Mesendoderm (in vitro differentiated cells): ENCODE results near the gene SOCS7.

Source experiments
- DNase-seq: peaks from one replicate; pipeline ENCODE4 v3.0.0; 2013
- H2AK5ac ChIP-seq: 2 replicates; pipeline ENCODE4 v1.6.1; 2013; ENCODE audit warnings: low read length, inconsistent platforms
- H2BK120ac ChIP-seq: 2 replicates; pipeline ENCODE4 v1.6.1; 2013; ENCODE audit warnings: low read depth, mild to moderate bottlenecking, low read length, moderate library complexity, mixed read lengths
- H2BK15ac ChIP-seq: replicated peaks from 2 replicates; pipeline ENCODE4 v1.6.1; 2013; ENCODE audit warnings: low read depth, mild to moderate bottlenecking, moderate library complexity
- H2BK5ac ChIP-seq: 2 replicates; pipeline ENCODE4 v1.6.1; 2013; ENCODE audit warnings: low read length, inconsistent platforms
- H3K18ac ChIP-seq: 2 replicates; pipeline ENCODE4 v1.6.1; 2013; ENCODE audit warnings: mild to moderate bottlenecking, low read length, mixed read lengths
- H3K23ac ChIP-seq: one replicate; pipeline ENCODE4 v1.6.1; 2013; ENCODE audit warnings: low read length
- H3K27ac ChIP-seq: 2 replicates; pipeline ENCODE4 v1.5.1; 2013; ENCODE audit warnings: low read depth, mild to moderate bottlenecking, inconsistent platforms, low read length, moderate library complexity
- H3K27me3 ChIP-seq: 2 replicates; pipeline ENCODE4 v1.6.1; 2013; ENCODE audit warnings: low read length, control low read depth, mild to moderate bottlenecking, inconsistent platforms; ENCODE audit not compliant: insufficient read depth, poor library complexity
- H3K36me3 ChIP-seq: 2 replicates; pipeline ENCODE4 v1.6.1; 2013; ENCODE audit warnings: low read length, inconsistent platforms; ENCODE audit not compliant: control insufficient read depth, insufficient read depth
- H3K4ac ChIP-seq: one replicate; pipeline ENCODE4 v1.6.1; 2013; ENCODE audit warnings: low read depth, mild to moderate bottlenecking, low read length, moderate library complexity
- H3K4me1 ChIP-seq: 2 replicates; pipeline ENCODE4 v1.6.1; 2013; ENCODE audit warnings: low read depth, low read length, inconsistent platforms; ENCODE audit not compliant: control insufficient read depth
- H3K4me2 ChIP-seq: 2 replicates; pipeline ENCODE4 v1.6.1; 2013; ENCODE audit warnings: low read length
- H3K4me3 ChIP-seq: 2 replicates; pipeline ENCODE4 v1.5.1; 2013; ENCODE audit warnings: mild to moderate bottlenecking, low read length
- H3K56ac ChIP-seq: one replicate; pipeline ENCODE4 v1.6.1; 2013; ENCODE audit warnings: low read length
- H3K79me1 ChIP-seq: 2 replicates; pipeline ENCODE4 v1.6.1; 2013; ENCODE audit warnings: low read length, inconsistent platforms
- H3K79me2 ChIP-seq: 2 replicates; pipeline ENCODE4 v1.6.1; 2013; ENCODE audit warnings: mild to moderate bottlenecking, low read length; ENCODE audit not compliant: control insufficient read depth, insufficient read depth
- H3K9ac ChIP-seq: 2 replicates; pipeline ENCODE4 v1.6.1; 2013; ENCODE audit warnings: low read length, inconsistent platforms
- H4K5ac ChIP-seq: one replicate; pipeline ENCODE4 v1.6.1; 2013; ENCODE audit warnings: low read length
- H4K8ac ChIP-seq: one replicate; pipeline ENCODE4 v1.6.1; 2013; ENCODE audit warnings: low read depth, mild to moderate bottlenecking, control low read depth, low read length, moderate library complexity
- WGBS: extraction: QIAGEN DNeasy Blood & Tissue Kit; methylation state at CpG from one replicate; pipeline ENCODE4 v1.1.7; 2013; ENCODE audit warnings: low lambda C conversion rate, missing lambda C conversion rate; ENCODE audit not compliant: insufficient coverage; ENCODE audit errors: extremely low coverage; 5-methylcytosine and 5-hydroxymethylcytosine counted together

SOCS7 gene

DNA sequence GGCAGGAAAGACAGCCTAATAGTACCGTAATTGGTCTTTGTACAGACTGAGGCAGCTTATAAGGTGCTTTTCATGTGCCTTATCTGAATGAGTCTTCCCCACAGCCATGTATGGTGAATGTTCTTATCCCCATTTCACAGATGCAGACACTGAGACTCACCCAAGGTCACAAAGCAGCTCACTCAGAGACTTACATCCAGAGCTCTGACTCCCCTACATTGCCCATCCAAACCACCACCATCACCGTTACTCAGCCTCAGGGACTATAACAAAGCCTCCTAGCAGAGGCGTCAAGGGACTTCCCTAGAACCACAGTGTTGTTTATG, 7.3 kb upstream of the SOCS7 start:
- no peak overlapping the region for H3K9ac ChIP-seq
- H3K18ac ChIP-seq = no peak overlapping the region
- H3K4me1 ChIP-seq = no peaks in the 10 kb centered on the region
- no peak overlapping the region for H2BK5ac ChIP-seq
- H3K23ac ChIP-seq = no peak overlapping the region
- H3K56ac ChIP-seq = no peak overlapping the region
- no peak for DNase-seq
- no peaks in the 10 kb centered on the region for H3K79me2 ChIP-seq
- H2BK120ac ChIP-seq = no peak overlapping the region
- H2BK15ac ChIP-seq = no peak overlapping the region
- no peak overlapping the region for H4K8ac ChIP-seq
- no peaks in the 10 kb centered on the region for H3K27me3 ChIP-seq
- no CpG with 5 or more reads among the region's 3 CpGs for WGBS
- no peak overlapping the region for H3K27ac ChIP-seq
- no peak overlapping the region for H2AK5ac ChIP-seq
- no peak overlapping the region for H4K5ac ChIP-seq
- no peaks in the 10 kb centered on the region for H3K79me1 ChIP-seq
- no peaks in the 10 kb centered on the region for H3K36me3 ChIP-seq
- H3K4me3 ChIP-seq = no peak overlapping the region
- H3K4ac ChIP-seq = no peak overlapping the region
- H3K4me2 ChIP-seq = no peak overlapping the region

GRCh38 chr17:38345743-38346142, 5.9 kb upstream of the SOCS7 start:
- H2AK5ac ChIP-seq = no peak overlapping the region
- H3K56ac ChIP-seq = no peak overlapping the region
- no peak overlapping the region for H3K4ac ChIP-seq
- no peak overlapping the region for H3K4me3 ChIP-seq
- no peak overlapping the region for H2BK15ac ChIP-seq
- H3K23ac ChIP-seq = no peak overlapping the region
- H3K79me2 ChIP-seq = no peaks in the 10 kb centered on the region
- no peak overlapping the region for H3K9ac ChIP-seq
- no peak overlapping the region for H2BK5ac ChIP-seq
- H3K27me3 ChIP-seq = no peaks in the 10 kb centered on the region
- no peak overlapping the region for H2BK120ac ChIP-seq
- H3K79me1 ChIP-seq = no peaks in the 10 kb centered on the region
- DNase-seq = no peak
- no peak overlapping the region for H4K8ac ChIP-seq
- WGBS = no CpG with 5 or more reads among the region's 7 CpGs
- H3K27ac ChIP-seq = no peak overlapping the region
- no peak overlapping the region for H4K5ac ChIP-seq
- no peaks in the 10 kb centered on the region for H3K4me1 ChIP-seq
- no peak overlapping the region for H3K4me2 ChIP-seq
- H3K18ac ChIP-seq = no peak overlapping the region
- no peaks in the 10 kb centered on the region for H3K36me3 ChIP-seq

DNA sequence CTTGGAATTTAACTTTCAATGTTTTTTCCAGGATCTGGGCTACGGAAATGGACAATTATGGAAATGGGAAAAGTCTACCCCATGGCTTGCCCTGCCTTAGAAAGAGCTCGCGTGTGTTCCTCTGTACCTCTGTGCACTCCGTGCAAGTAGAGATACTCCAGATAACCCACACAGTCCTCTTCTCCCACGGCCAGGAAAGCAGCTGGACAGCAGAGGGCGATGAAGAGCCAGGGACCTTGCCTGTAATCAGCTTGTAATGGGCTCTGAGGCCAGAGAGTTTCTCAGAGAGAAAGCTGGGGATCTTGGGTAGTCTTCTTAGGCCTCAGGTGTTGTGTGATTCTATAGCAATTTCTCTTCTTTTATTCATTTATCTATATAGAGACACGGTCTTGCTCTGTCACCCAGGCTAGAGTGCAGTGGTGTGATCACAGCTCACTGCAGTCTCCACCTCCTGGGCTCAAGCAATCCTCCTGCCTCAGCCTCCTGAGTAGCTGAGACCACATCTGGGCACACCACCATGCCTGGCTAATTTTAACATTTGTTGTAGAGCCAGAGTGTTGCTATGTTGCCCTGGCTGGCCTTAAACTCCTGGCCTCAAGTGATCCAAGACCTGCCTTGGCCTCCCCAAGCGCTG, 2.4 kb upstream of the SOCS7 start:
- peaks cover 7% of the 10 kb centered on the region for H3K79me2 ChIP-seq
- no peak overlapping the region for H2BK5ac ChIP-seq
- no peak overlapping the region for H3K4me2 ChIP-seq
- no peak overlapping the region for H3K4ac ChIP-seq
- H3K18ac ChIP-seq = no peak overlapping the region
- H3K36me3 ChIP-seq = no peaks in the 10 kb centered on the region
- H3K27me3 ChIP-seq = no peaks in the 10 kb centered on the region
- H3K9ac ChIP-seq = no peak overlapping the region
- H2BK15ac ChIP-seq = no peak overlapping the region
- peak; percentile 88 for DNase-seq
- H3K27ac ChIP-seq = no peak overlapping the region
- WGBS = no CpG with 5 or more reads among the region's 8 CpGs
- no peak overlapping the region for H3K56ac ChIP-seq
- no peak overlapping the region for H3K4me3 ChIP-seq
- no peak overlapping the region for H2BK120ac ChIP-seq
- H2AK5ac ChIP-seq = no peak overlapping the region
- H3K4me1 ChIP-seq = peaks cover 3% of the 10 kb centered on the region
- H3K79me1 ChIP-seq = peaks cover 5% of the 10 kb centered on the region
- no peak overlapping the region for H3K23ac ChIP-seq
- no peak overlapping the region for H4K8ac ChIP-seq
- no peak overlapping the region for H4K5ac ChIP-seq

- WGBS = no CpG with 5 or more reads among the region's 2 CpGs
- H2BK120ac ChIP-seq = no peak overlapping the region
- no peak overlapping the region for H3K9ac ChIP-seq
- peaks cover 13% of the 10 kb centered on the region for H3K79me2 ChIP-seq
- H2BK15ac ChIP-seq = no peak overlapping the region
- no peaks in the 10 kb centered on the region for H3K36me3 ChIP-seq
- H3K18ac ChIP-seq = no peak overlapping the region
- H3K79me1 ChIP-seq = peaks cover 7% of the 10 kb centered on the region
- H3K56ac ChIP-seq = peak overlapping the region; percentile 18
- H3K27me3 ChIP-seq = no peaks in the 10 kb centered on the region
- no peak overlapping the region for H2BK5ac ChIP-seq
- no peak overlapping the region for H3K27ac ChIP-seq
- no peak overlapping the region for H3K4me2 ChIP-seq
- H4K8ac ChIP-seq = no peak overlapping the region
- H4K5ac ChIP-seq = no peak overlapping the region
- peaks cover 7% of the 10 kb centered on the region for H3K4me1 ChIP-seq
- DNase-seq = peak; percentile 41
- no peak overlapping the region for H3K4ac ChIP-seq
- H2AK5ac ChIP-seq = no peak overlapping the region
- no peak overlapping the region for H3K23ac ChIP-seq
- no peak overlapping the region for H3K4me3 ChIP-seq
These were observed 1.6 kb upstream of the SOCS7 start for GRCh38 chr17:38350035-38350434.

DNA sequence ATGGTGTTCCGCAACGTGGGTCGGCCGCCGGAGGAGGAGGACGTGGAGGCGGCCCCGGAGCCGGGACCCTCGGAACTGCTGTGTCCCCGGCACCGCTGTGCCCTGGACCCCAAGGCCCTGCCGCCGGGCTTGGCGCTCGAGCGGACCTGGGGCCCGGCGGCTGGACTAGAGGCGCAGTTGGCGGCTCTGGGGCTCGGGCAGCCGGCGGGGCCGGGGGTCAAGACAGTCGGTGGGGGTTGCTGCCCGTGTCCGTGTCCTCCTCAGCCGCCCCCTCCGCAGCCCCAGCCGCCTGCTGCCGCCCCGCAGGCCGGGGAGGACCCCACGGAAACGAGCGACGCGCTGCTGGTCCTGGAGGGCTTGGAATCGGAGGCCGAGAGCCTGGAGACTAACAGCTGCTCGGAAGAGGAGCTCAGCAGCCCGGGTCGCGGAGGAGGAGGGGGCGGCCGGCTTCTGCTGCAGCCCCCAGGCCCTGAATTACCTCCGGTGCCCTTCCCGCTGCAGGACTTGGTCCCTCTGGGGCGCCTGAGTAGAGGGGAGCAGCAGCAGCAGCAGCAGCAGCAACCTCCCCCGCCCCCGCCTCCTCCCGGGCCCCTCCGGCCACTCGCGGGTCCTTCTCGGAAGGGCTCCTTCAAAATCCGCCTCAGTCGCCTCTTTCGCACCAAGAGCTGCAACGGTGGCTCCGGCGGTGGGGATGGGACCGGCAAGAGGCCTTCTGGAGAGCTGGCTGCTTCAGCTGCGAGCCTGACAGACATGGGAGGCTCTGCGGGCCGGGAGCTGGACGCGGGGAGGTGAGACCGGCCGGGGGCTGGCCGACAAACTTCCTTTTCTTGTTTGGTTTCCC, 821 bp downstream of the SOCS7 start:
- Histone ChIP-seq H4K5ac (no peak overlapping the region), H2AK5ac (no peak overlapping the region), H2BK5ac (no peak overlapping the region), H3K36me3 (no peaks in the 10 kb centered on the region), H3K23ac (peak overlapping the region; percentile 57), H4K8ac (no peak overlapping the region), H3K18ac (peak overlapping the region; percentile 91), H3K27ac (peak overlapping the region; percentile 45), H2BK15ac (no peak overlapping the region), H3K4me2 (peak overlapping the region; percentile 4), H3K4me3 (peak overlapping the region; percentile 52), H3K79me1 (peaks cover 11% of the 10 kb centered on the region), H3K79me2 (peaks cover 21% of the 10 kb centered on the region), H3K4ac (peak overlapping the region; percentile 85), H3K4me1 (peaks cover 9% of the 10 kb centered on the region), H3K27me3 (no peaks in the 10 kb centered on the region), H3K9ac (peak overlapping the region; percentile 88), H2BK120ac (no peak overlapping the region), H3K56ac (peak overlapping the region; percentile 92)
- WGBS = no CpG with 5 or more reads among the region's 72 CpGs
- peak; percentile 67 for DNase-seq
